Measurements from ENCODE around the gene TM9SF4.

The TM9SF4 gene

GRCh38 chr20:32150291-32150848, 40.9 kb downstream of the TM9SF4 start:
- POLR2A ChIA-PET: no interaction called here
- H3K27ac ChIP-seq (ENCODE audit: extremely low read depth, low read depth, low read length): no peak overlapping the region
- no peak overlapping the region for H3K4me3 ChIP-seq (ENCODE audit: low read depth, low read length)
- H3K9me3 ChIP-seq (ENCODE audit: control insufficient read depth, insufficient read depth, low read depth, low read length): no peaks in the 10 kb centered on the region
- peak; percentile 28; the same call in 1 of the 2 replicates for TF ChIP-seq ZFHX2 (tag by site-specific recombination; conservative IDR thresholded peaks at IDR 0.05)
- TF ChIP-seq ZBTB48 (tag by site-specific recombination; IDR thresholded peaks at IDR 0.05): no peak
- no peak for TF ChIP-seq ZNF274 (IDR thresholded peaks at IDR 0.05; ENCODE audit: low read length)
- TF ChIP-seq ZNF274 (tag by site-specific recombination; IDR thresholded peaks at IDR 0.05; ENCODE audit: borderline replicate concordance): no peak
- TF ChIP-seq, protein P1, sequence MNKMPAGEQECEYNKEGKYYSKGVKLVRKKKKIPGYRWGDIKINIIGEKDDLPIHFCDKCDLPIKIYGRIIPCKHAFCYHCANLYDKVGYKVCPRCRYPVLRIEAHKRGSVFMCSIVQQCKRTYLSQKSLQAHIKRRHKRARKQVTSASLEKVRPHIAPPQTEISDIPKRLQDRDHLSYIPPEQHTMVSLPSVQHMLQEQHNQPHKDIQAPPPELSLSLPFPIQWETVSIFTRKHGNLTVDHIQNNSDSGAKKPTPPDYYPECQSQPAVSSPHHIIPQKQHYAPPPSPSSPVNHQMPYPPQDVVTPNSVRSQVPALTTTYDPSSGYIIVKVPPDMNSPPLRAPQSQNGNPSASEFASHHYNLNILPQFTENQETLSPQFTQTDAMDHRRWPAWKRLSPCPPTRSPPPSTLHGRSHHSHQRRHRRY (tag by site-specific recombination; IDR thresholded peaks at IDR 0.05): no peak
- H3K4me1 ChIP-seq (ENCODE audit: control insufficient read depth, insufficient read depth, low read length): no peaks in the 10 kb centered on the region
- peaks cover 23 to 84% of the 10 kb centered on the region in 2 experiments; a peak in 2 of 3 replicates for H3K36me3 ChIP-seq (ENCODE audit: control insufficient read depth in 2 of 2, insufficient read depth in 1 of 2, low read length in 2 of 2)
- CTCF ChIA-PET: no interaction called here

GRCh38 chr20:32152421-32153155, 43.1 kb downstream of the TM9SF4 start:
- POLR2A ChIA-PET: no interaction called here
- no peak for TF ChIP-seq ZNF335 (tag by site-specific recombination; conservative IDR thresholded peaks at IDR 0.05)
- no peak for TF ChIP-seq CTCF (tag by site-specific recombination; IDR thresholded peaks at IDR 0.05)
- TF ChIP-seq ZBTB8A (tag by site-specific recombination; IDR thresholded peaks at IDR 0.05): no peak
- TF ChIP-seq TCF7L2 (IDR thresholded peaks at IDR 0.05; ENCODE audit: borderline replicate concordance, low read depth, low read length): no peak
- TF ChIP-seq ZNF292 (tag by site-specific recombination; IDR thresholded peaks at IDR 0.05; ENCODE audit: borderline replicate concordance, low read depth): no peak
- TF ChIP-seq YY1 (tag by site-specific recombination; IDR thresholded peaks at IDR 0.05): no peak
- no peak for TF ChIP-seq ZSCAN5A (tag by site-specific recombination; IDR thresholded peaks at IDR 0.05)
- no peak for TF ChIP-seq ZNF169 (tag by site-specific recombination; IDR thresholded peaks at IDR 0.05)
- no peak for TF ChIP-seq ZNF621 (tag by site-specific recombination; IDR thresholded peaks at IDR 0.05)
- TF ChIP-seq, protein P2, sequence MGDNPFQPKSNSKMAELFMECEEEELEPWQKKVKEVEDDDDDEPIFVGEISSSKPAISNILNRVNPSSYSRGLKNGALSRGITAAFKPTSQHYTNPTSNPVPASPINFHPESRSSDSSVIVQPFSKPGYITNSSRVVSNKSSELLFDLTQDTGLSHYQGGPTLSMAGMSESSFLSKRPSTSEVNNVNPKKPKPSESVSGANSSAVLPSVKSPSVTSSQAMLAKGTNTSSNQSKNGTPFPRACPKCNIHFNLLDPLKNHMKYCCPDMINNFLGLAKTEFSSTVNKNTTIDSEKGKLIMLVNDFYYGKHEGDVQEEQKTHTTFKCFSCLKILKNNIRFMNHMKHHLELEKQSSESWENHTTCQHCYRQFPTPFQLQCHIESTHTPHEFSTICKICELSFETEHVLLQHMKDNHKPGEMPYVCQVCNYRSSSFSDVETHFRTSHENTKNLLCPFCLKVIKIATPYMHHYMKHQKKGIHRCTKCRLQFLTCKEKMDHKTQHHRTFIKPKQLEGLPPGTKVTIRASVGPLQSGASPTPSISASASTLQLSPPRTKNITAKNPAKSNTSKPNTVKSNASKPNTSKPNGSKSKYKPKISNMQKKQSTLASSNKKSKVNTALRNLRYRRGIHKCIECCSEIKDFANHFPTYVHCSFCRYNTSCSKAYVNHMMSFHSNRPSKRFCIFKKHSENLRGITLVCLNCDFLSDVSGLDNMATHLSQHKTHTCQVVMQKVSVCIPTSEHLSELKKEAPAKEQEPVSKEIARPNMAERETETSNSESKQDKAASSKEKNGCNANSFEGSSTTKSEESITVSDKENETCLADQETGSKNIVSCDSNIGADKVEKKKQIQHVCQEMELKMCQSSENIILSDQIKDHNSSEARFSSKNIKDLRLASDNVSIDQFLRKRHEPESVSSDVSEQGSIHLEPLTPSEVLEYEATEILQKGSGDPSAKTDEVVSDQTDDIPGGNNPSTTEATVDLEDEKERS (tag by site-specific recombination; IDR thresholded peaks at IDR 0.05): no peak
- Histone ChIP-seq H3K4me3 (ENCODE audit: low read depth, low read length) (no peak overlapping the region), H3K36me3 (ENCODE audit: control insufficient read depth in 2 of 2, insufficient read depth in 1 of 2, low read length in 2 of 2) (peaks cover 15 to 74% of the 10 kb centered on the region in 2 experiments; a peak in 2 of 3 replicates), H3K4me1 (ENCODE audit: control insufficient read depth, insufficient read depth, low read length) (no peaks in the 10 kb centered on the region), H3K27ac (ENCODE audit: extremely low read depth, low read depth, low read length) (no peak overlapping the region), H3K9me3 (ENCODE audit: control insufficient read depth, insufficient read depth, low read depth, low read length) (no peaks in the 10 kb centered on the region)
- CTCF ChIA-PET: no interaction called here
